Fibroblast of the conjunctiva (primary cell): ENCODE results near the gene CBX4.

Experiments
- DNase-seq: peaks from one replicate; pipeline ENCODE4 v3.0.0-alpha.2; 2010; ENCODE audit warnings: low read depth

The CBX4 gene

GRCh38 chr17:79785900-79786810 is 53.1 kb downstream of the CBX4 start:
- DNase-seq: no peak

GRCh38 chr17:79785017-79785899 is 54.0 kb downstream of the CBX4 start:
- no peak for DNase-seq

GRCh38 chr17:79784353-79785016 is 54.8 kb downstream of the CBX4 start:
- DNase-seq: no peak

- DNase-seq: no peak
Observed at GRCh38 chr17:79783891-79784290, 55.3 kb downstream of the CBX4 start.
